NT2/D1 (cell line): ENCODE measurements around the gene DOCK6.

Experiments
- SUZ12 ChIP-seq: IDR thresholded peaks from 2 replicates; pipeline ENCODE4 v1.6.1; 2011; ENCODE audit not compliant: insufficient read length, insufficient read depth; ENCODE audit errors: extremely low read depth
- YY1 ChIP-seq: IDR thresholded peaks from 2 replicates; pipeline ENCODE4 v1.6.1; 2011; ENCODE audit not compliant: insufficient read length, insufficient read depth
- ZNF274 ChIP-seq: IDR thresholded peaks from 2 replicates; pipeline ENCODE4 v1.6.1; 2011; ENCODE audit warnings: mild to moderate bottlenecking, low read depth, low read length

GRCh38 chr19:11288349-11288748, 26.0 kb upstream of the DOCK6 start:
- no peak for TF ChIP-seq YY1
- TF ChIP-seq SUZ12: no peak
- no peak for TF ChIP-seq ZNF274
